ENCODE results near the gene CPNE7.

CPNE7 gene

DNA sequence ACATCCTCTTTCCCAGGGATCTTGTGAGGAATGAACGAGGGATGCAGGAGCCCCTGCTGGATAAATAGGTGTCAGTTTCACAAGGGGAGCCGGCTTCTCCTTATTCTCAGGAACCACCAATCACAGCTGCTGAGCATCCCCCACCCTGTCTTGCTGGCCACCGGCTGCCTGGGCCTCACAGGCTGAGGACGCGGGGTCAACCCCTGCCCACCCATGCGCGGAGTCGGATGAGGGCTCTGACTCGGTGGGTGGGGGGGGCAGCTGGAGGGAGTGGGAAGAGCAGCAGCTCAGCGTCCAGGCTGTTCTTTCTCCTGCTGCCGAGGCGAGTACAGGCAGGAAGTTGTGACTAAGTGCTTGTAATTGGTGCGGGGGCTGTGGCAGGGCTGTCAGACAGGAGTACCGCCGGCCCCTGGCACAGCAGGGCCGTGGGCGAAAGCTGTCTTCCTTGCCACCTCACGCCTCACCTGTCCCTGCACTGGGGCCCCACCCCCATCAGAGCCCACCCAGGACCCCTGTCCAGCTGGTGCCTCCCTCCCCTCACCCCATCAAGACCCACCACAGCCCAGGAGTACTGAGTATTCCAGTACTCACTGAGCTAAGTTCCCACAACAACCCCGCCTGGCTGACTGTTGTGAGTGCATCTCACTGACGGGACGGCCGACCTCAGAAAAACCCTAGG, 26.9 kb downstream of the CPNE7 start:
- DNase-seq (ENCODE audit: low read depth in 2 of 3, low spot score in 2 of 3), result peak; percentile 26 to 41 (median 29)

DNA sequence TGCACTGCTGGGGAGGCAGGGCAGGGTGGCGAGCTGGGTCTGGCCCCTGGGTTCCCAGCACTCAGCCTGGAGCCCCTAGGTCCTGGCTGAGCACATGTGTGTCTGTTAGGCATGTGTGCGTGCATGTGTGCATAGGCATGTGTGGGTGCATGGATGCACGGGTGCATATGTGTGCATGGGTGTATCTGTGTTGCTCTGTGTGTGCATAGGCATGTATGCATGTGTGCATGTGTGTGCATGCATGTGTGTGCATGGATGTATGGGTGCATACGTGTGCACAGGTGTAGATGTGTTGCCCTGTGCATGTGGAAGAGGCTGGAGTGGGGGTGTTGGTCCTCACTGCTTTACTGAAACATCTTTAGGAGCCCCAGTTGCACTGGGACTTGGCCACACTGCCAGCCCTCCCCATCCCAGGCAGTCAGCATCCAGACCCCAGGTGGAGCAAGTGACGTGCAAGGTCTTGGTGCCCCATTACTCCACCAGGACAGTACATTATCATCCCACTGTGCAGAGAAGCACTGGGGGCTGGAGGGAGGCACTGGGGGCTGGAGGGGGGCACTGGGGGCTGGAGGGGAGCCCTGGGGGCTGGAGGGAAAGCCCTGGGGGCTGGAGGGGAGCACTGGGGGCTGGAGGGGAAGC, 27.5 kb downstream of the CPNE7 start:
- no peak for DNase-seq (ENCODE audit: low read depth in 2 of 3, low spot score in 2 of 3)

DNA sequence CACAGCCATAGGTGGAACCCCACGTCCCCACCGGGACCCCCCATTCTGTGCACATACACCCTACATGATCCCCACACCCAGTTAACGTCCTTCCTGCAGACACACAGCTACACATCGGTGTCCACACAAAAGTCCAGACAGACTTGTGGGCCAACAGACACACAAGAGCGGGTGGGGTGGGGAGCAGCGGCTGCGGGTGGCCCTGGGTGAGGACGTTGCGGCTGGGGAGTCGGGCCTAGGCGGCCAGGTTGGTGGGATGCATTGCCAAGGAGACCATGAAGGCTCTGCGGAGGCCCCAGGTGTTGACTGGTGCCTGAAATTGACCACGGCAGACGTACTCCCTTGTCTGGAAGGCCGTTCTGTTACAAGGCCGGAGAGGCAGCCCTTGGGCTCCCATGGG, 29.2 kb downstream of the CPNE7 start:
- no peak for DNase-seq (ENCODE audit: low read depth in 2 of 3, low spot score in 2 of 3)

DNA sequence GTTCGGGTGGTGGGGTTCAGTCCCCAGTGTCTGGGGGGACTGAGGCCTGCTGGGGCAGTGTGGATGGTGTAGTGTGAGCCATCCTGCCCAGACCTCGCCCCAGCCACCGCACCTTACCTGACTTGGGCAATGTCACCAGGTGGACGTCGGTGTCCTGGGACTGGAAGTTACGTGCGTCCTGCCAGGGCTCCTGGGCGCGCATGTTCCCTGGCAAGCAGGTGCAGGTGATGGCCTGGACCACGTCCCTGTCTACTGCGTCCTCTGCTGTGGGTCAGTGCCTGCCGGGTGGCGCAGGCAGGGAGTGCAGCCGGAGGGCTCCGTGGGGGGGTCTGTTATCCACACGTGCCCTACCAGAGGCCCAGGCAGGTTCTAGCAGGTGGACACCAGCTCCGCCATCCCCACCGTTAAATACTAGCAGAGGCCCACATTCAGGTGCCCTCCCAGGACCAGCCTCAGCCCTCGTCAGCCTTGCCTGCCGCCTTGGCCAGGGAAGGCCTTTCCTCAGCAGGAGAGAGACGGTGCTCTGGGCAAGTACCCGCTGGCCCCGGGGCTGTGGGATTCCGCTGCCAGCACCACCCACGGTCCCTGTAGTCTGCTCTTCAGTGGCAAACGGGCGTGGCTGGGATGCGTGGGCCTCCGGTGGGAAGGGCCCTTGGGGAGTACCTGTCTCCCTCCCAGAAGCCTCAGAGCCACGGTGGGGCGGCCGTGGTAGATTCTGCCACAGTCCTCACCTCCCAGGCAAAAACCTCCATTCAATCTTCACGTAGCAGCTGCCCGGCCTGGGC, 29.8 kb downstream of the CPNE7 start:
- no peak for DNase-seq (ENCODE audit: low read depth in 2 of 3, low spot score in 2 of 3)

DNA sequence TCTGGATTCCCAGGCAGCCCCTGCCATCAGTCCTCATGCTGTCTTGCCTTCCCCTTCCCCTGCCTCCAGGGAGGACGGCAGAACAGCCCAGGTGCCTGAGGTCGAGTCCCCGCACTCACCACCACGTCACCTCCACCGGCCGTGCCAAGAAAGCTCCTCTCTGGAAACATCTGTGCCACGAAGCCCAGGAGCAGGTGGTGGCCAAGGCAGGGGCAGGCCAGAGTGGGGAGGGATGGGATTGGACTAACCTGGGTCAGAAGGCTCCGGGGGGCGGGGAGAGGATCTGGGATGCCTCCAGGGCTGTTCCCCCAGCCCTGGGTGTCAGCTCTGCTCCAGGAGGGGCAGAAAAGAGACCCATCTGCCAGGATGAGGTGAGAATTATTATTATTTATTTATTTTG, 30.4 kb downstream of the CPNE7 start:
- DNase-seq (ENCODE audit: low read depth in 2 of 3, low spot score in 2 of 3), result no peak

DNA sequence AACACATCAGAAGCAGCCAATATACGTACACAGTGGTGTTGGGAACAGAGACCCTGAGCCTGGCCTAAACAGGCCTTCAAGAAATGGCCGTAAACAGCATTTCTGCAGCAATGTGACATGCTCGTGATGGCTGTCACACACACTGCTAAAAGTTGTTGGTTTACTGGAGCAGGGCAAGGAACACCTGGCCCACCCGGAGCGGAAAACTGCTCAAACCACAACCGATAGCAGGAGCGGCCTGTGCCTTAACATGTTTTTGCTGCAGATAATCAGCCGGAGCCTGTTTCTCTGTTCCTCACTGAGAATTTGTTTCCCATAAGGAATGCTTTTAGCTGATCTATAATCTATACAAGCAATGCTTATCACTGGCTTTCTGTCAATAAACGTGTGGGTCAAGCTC, 31.9 kb downstream of the CPNE7 start:
- no peak for DNase-seq (ENCODE audit: low read depth in 2 of 3, low spot score in 2 of 3)

DNA sequence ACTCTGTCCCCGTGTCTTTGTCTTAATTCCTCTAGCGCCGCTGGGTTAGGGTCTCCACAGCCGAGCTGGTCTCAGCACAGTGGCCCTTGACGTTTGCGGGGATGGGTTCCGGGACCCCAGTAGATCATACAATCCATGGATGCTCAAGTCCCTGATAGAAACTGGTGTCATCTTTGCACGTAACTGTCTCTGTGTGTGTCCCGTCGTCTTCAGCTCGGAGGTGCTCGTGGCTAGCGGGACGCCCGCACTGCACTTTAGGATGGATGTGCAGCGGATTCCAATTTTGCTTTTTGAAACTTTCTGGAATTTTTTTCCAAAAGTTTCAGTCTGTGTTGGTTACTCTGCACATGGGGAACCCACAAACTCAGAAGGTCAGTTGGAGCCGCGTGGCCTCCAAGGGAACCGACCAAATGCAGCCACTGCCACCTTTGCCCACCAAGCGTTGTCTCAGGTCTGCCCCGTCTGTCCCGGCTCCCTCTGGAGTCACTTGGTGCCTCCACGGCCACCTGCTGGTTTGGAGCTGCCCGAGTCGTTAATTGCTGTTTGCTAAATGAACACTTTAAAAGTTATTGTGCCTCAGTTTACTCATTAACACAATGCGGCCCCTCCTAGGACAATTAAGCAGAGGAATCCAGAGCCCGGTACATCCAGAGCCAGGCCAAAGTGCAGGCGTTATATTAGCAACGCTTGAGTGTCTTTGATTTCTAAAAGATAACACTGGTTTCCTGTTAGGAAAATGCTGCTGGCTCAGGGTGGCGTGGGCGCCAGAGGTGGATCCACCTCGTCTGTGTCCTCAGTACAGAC, 32.6 kb downstream of the CPNE7 start:
- DNase-seq (ENCODE audit: low read depth in 2 of 3, low spot score in 2 of 3), result no peak

DNA sequence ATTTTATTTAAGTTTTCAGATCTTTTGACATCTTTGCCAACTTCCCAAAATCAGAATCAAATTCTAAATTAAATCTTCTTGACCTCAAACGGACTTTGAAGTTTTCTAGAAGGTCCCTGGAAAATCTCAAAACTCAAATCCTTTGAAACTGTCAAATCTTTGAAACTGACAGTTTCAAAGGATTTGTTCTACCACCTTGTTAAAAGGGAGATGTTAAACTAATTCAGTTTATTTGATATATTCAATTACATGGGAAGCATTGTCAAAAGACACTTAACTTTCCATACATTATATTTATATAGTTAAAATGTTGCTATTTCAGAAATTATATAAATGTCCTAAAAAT, 34.5 kb downstream of the CPNE7 start:
- DNase-seq (ENCODE audit: low read depth in 2 of 3, low spot score in 2 of 3), result no peak

DNA sequence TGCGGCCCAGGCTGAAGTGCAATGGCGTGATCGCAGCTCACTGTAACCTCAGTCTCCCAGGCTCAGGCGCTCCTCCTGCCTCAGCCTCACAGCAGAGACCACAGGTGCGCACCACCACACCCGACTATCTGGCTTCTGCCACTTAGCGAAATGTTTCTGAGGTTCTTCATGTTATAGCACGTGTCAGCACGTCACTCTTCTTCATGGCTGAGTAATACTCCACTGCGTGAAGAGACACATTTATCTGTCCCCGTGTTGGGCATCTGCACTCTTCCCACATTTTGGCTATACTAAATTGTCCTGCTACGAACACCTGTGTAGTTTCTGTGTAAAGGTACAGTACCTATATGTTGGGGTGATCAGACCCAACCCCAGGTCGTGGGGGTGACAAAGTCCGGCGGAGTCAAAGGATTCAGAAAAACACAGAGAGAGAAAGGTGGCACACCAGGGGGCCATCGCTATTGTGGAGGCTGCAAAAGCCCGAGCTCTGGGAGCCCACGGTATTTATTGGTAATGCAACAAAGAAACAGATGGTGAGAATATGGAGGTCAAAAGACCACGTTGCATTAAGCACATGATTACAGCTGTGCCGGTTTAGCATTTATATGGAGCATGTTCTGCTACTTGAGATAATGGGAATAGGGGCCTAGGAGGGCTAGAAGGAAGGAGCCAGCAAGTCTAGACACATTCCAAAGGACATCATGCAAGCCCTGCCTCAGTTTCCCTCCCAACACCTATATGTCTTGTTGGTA, 37.0 kb downstream of the CPNE7 start:
- DNase-seq (ENCODE audit: low read depth in 2 of 3, low spot score in 2 of 3), result no peak

DNA sequence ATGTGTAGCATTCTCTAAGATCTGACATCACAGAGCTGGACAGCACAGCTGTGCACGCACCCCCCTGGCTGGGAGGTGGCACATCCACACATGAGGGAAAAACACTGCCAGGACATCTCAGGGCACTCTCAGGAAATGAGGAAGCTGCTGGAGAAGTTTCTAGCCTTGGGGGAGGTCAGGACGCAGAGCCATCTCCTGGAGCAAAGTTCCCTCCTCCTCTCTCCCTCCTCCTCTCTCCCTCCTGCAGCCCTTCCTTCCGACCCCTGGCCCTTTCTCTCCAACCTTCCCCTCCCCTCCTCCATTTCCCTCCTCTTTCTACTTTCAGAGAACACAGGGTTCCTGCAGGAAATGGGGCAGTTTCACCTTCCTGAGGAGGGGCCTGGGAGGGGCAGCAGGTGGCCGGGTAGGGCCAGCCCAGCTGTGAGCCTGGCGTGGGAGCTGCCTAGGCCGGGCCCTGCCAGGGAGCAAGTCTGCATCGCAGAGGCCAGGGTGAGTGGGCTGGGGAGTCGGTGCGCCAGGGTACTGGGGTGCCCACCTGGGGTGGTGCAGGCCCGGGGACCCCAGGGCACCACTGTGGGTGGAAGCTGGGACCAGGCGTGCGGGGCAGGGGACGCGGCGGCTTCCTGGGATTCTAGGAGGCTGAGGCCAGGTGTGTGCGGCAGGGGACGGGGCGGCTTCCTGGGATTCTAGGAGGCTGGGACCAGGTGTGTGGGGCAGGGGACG, 37.8 kb downstream of the CPNE7 start, which contains the start of gene DPEP1:
Gene DPEP1, plus strand, starts transcription at position 412 of the 723 bp plus-strand sequence. CDS start 16,769 bp downstream, outside the sequence.
- no peak for DNase-seq (ENCODE audit: low read depth in 2 of 3, low spot score in 2 of 3)

DNA sequence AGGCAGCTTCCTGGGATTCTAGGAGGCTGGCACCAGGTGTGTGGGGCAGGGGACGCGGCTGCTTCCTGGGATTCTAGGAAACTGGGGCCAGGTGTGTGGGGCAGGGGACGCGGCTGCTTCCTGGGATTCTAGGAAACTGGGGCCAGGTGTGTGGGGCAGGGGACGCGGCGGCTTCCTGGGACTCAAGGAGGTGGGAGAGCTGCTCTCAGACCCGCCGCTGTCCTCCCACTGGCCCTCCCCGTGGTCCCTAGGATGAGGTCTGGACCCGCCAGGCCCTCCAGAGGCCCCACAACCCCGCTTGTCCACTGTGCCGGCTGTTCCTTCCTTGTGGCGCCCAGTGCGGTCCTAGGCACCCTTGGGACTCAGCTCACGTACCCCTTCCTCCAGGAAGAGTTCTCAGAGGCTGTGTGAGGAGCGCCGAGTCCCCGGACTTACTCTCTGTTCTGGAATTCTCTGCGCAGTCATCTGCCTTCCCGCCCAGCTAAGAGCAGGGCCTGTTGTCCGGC, 38.4 kb downstream of the CPNE7 start:
- no peak for DNase-seq (ENCODE audit: low read depth in 2 of 3, low spot score in 2 of 3)

DNA sequence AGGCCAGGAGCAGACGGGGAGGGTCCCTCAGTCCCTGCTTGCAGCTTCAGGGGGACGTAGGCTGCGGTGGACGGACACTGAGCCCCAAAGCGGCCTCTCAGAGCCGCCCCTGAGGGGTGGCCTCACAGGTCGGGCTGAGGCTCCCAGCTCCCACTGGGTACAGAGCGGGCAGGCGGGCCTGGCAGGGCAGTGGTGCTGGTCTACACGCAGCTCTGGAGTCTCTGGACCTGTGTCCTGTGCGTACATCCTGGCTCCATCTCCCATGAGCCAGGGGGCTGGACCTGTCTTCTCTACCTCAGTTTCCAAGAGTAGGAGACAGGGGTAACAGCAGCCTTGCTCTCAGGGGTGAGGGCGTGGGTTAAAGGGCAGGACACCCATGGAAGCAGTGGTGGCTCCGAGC, 39.6 kb downstream of the CPNE7 start:
- no peak for DNase-seq (ENCODE audit: low read depth in 2 of 3, low spot score in 2 of 3)

DNA sequence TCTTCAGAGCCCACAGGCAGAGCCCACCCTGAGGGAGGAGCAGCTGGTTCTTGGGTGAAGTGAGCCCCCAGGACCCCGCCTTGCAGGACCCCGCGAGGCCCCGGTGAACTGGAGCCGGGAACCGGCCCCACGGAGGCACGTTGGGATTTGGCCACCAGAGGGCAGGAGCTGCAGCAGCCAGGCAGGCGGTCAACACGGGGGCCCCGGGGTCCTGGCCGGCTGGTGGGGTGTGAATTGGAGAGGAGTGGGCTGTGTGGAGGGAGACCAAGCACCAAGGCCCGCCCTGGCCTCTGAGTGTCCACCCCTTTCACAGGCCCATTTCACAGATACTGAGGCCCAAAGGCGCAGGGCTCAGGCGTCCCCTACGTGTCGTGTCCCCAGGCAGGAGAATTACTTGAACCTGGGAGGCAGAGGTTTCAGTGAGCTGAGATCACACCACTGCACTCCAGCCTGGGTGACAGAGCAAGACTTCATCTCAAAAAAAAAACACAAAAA, 40.1 kb downstream of the CPNE7 start:
- peak in 1 of 3 experiments; percentile 49 for DNase-seq (ENCODE audit: low read depth in 2 of 3, low spot score in 2 of 3)

DNA sequence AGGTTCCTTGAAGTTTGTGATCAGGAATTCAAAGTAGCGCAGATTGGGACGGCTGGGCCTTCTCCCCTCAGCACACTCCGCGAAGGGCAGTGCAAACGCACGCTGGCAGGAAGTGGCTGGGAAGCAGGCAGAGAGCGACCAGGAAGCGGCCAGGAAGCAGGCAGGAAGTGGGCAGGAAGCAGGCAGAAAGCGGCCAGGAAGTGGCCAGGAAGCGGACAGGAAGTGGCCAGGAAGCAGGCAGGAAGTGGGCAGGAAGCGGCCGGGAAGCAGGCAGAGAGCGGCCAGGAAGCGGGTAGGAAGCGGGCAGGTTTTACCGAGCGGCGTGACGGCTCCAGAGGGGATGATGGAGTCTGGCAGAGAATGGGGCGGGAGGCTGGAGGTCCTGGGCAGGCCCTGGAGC, 41.1 kb downstream of the CPNE7 start:
- no peak for DNase-seq (ENCODE audit: low read depth in 2 of 3, low spot score in 2 of 3)

DNA sequence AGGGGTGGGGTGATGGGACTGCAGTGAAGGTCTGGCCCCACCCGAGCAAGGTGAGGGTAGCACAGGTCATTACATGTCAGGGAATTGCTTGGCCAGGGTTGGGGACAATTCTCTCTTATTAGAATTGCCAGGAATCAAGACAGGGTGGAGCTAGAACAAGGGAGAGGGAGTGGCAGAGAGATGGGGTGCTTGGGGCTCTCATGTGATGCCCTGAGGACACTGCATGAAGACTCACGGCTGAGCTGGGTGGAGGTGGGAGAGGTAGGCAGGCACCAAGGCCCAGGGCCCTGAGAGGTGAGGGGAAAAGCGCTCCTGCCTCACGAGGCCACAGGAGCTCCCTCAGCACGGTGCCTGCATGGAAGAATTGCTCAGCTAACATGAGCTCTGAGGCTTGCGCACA, 41.5 kb downstream of the CPNE7 start:
- DNase-seq (ENCODE audit: low read depth in 2 of 3, low spot score in 2 of 3), result no peak

DNA sequence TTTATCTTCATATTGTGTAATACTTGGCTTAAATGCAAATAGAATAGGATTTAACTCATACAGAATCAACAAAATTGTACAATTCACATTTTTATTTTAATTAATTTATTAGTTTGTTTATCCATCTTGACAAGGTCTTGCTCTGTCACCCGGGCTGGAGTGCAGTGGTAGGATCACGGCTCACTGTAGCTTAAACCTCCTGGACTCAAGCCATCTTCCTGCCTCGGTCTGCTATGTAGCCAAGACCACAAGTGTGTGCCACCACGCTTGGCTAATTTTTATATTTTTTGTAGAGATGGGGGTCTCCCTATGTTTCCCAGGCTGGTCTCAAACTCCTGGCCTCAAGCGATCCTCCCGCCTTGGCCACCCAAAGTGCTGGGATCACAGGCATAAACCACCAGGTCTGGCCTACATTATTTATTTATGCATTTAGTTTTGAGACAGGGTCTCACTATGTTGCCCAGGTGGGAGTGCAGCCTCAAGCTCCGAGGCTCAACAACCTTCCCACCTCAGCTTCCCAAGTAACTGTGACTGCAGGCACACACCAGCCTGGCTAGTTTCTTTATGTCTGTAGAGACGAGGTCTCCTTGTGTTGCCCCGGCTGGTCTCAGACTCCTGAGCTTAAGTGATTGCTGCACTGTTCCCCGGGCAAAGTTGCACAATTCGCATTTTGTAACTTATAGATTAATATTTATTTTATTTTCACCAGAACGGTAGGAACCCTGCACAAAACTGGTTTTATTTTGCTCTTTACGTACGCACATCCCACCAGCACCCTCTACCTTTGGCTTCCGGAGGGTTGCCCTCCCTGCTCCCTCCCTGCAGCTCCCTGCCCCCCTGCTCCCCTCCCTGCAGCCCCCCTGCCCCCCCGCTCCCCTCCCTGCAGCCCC, 42.8 kb downstream of the CPNE7 start:
- DNase-seq (ENCODE audit: low read depth in 2 of 3, low spot score in 2 of 3), result no peak

DNA sequence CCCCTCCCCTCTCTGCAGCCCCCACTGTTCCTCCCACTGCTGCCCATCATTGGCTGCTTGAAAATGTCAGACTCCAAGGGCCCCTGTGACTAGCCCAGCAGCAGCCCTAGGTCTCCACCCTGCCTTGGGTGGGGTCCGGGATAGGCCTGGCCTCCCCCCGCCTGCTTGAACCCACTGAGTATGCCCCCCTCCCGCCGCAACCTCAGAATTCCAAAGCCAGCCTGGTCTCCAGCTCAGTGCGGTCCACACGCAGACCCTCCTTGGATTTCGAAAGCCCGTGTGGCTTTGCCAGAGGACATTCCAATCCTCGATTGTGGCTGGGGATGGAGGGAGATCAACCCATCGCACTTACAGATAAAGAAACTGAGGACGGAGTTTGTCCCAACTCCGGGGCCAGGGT, 44.3 kb downstream of the CPNE7 start:
- no peak for DNase-seq (ENCODE audit: low read depth in 2 of 3, low spot score in 2 of 3)

DNA sequence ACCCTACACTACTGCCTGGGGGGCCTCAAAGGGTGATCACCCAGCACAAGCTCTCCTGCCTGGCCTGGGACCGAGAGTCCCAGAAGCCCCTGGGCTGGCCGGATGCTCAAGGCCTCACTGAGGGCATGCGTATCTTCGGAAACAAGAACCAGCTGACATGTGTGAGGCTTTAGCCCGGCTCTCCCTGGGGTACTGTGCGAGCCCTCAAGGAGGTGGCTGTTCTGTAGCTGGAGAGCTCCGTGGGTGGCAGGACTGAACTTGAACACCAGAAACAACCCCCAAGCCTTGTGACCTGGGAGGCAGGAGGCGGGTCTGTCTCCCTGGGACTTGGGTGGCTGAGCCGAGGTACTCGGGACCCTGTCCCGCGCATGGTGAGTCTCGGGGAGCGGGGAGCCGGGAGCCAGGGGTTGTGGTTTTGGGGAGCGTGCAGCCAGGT, 44.9 kb downstream of the CPNE7 start:
- no peak for DNase-seq (ENCODE audit: low read depth in 2 of 3, low spot score in 2 of 3)
